ENCODE results near the gene KCNJ3. TPM values are rescaled to one million over a fixed set of nuclear protein-coding genes. Genes with fewer than 3 reads are reported as not detected.

KCNJ3 gene
- total and polyA plus RNA-seq, 7 experiments from 2014 or later: not detected

- no peak overlapping the region for H3K27ac Mint-ChIP-seq
- H3K9me3 Mint-ChIP-seq: no peaks in the 10 kb centered on the region
- Histone ChIP-seq H3K4me3 (ENCODE audit: low read length) (no peak overlapping the region), H3K9me3 (ENCODE audit: control insufficient read depth in 2 of 3, low read length in 3 of 3) (no peaks in the 10 kb centered on the region), H3K4me1 (ENCODE audit: control insufficient read depth in 2 of 2, insufficient read depth in 2 of 2, low read length in 2 of 2) (no peaks in the 10 kb centered on the region), H3K27me3 (ENCODE audit: control insufficient read depth in 2 of 2, insufficient read depth in 2 of 2, low read length in 2 of 2) (no peaks in the 10 kb centered on the region), H3K36me3 (ENCODE audit: control insufficient read depth in 2 of 3, insufficient read depth in 3 of 3, low read length in 3 of 3) (no peaks in the 10 kb centered on the region), H3K27ac (ENCODE audit: low read depth, low read length) (no peak overlapping the region)
- intact Hi-C loops (cut with micrococcal nuclease): no loop called here
- no peaks in the 10 kb centered on the region for H3K27me3 Mint-ChIP-seq
- no peaks in the 10 kb centered on the region for H3K36me3 Mint-ChIP-seq
- H3K4me1 Mint-ChIP-seq: no peaks in the 10 kb centered on the region
- ATAC-seq (no peak), DNase-seq (no peak)
- CTCF ChIA-PET: no interaction called here
- POLR2A ChIA-PET: no interaction called here
- H3K4me3 Mint-ChIP-seq: no peak overlapping the region
These were observed 128.8 kb downstream of the KCNJ3 start for GRCh38 chr2:154827286-154827685.

GRCh38 chr2:154832711-154833110 lies 134.2 kb downstream of the KCNJ3 start:
- DNase-seq: no peak
- CTCF ChIA-PET: no interaction called here
- intact Hi-C loops (cut with micrococcal nuclease): no loop called here
- no peak overlapping the region for H3K27ac Mint-ChIP-seq
- no peaks in the 10 kb centered on the region for H3K4me1 Mint-ChIP-seq
- no peaks in the 10 kb centered on the region for H3K36me3 Mint-ChIP-seq
- H3K27me3 Mint-ChIP-seq: no peaks in the 10 kb centered on the region
- Histone ChIP-seq H3K4me3 (ENCODE audit: low read length) (no peak overlapping the region), H3K36me3 (ENCODE audit: control insufficient read depth in 2 of 3, insufficient read depth in 3 of 3, low read length in 3 of 3) (no peaks in the 10 kb centered on the region), H3K9me3 (ENCODE audit: control insufficient read depth in 2 of 3, low read length in 3 of 3) (no peaks in the 10 kb centered on the region), H3K4me1 (ENCODE audit: control insufficient read depth in 2 of 2, insufficient read depth in 2 of 2, low read length in 2 of 2) (no peaks in the 10 kb centered on the region), H3K27me3 (ENCODE audit: control insufficient read depth in 2 of 2, insufficient read depth in 2 of 2, low read length in 2 of 2) (no peaks in the 10 kb centered on the region), H3K27ac (ENCODE audit: low read depth, low read length) (no peak overlapping the region)
- no peak for ATAC-seq
- H3K9me3 Mint-ChIP-seq: peaks cover 0 to 3% (median 0%) of the 10 kb centered on the region in 11 donors
- H3K4me3 Mint-ChIP-seq: no peak overlapping the region
- POLR2A ChIA-PET: interaction anchor here (0.6 kb wide), 1 partner anchor 13 kb away, joined by 3 read pairs; no protein-coding TSS in a partner anchor

GRCh38 chr2:154836632-154837031 lies 138.1 kb downstream of the KCNJ3 start:
- H3K27ac Mint-ChIP-seq: no peak overlapping the region
- no peaks in the 10 kb centered on the region for H3K4me1 Mint-ChIP-seq
- peaks cover 0 to 15% (median 3%) of the 10 kb centered on the region in 11 donors for H3K9me3 Mint-ChIP-seq
- intact Hi-C loops (cut with micrococcal nuclease): no loop called here
- H3K4me1 ChIP-seq (ENCODE audit: control insufficient read depth in 2 of 2, insufficient read depth in 2 of 2, low read length in 2 of 2): no peaks in the 10 kb centered on the region
- ChIA-PET CTCF (no interaction called here), POLR2A (no interaction called here)
- H3K27ac ChIP-seq (ENCODE audit: low read depth, low read length): no peak overlapping the region
- no peaks in the 10 kb centered on the region for H3K27me3 Mint-ChIP-seq
- DNase-seq: no peak
- no peak for ATAC-seq
- no peaks in the 10 kb centered on the region for H3K36me3 ChIP-seq (ENCODE audit: control insufficient read depth in 2 of 3, insufficient read depth in 3 of 3, low read length in 3 of 3)
- no peaks in the 10 kb centered on the region for H3K27me3 ChIP-seq (ENCODE audit: control insufficient read depth in 2 of 2, insufficient read depth in 2 of 2, low read length in 2 of 2)
- H3K4me3 ChIP-seq (ENCODE audit: low read length): no peak overlapping the region
- no peaks in the 10 kb centered on the region for H3K9me3 ChIP-seq (ENCODE audit: control insufficient read depth in 2 of 3, low read length in 3 of 3)
- H3K36me3 Mint-ChIP-seq: no peaks in the 10 kb centered on the region
- H3K4me3 Mint-ChIP-seq: no peak overlapping the region

- no peak for ATAC-seq
- no peak overlapping the region for H3K27ac Mint-ChIP-seq
- Histone ChIP-seq H3K36me3 (ENCODE audit: control insufficient read depth in 2 of 3, insufficient read depth in 3 of 3, low read length in 3 of 3) (no peaks in the 10 kb centered on the region), H3K27ac (ENCODE audit: low read depth, low read length) (no peak overlapping the region), H3K4me3 (ENCODE audit: low read length) (no peak overlapping the region), H3K4me1 (ENCODE audit: control insufficient read depth in 2 of 2, insufficient read depth in 2 of 2, low read length in 2 of 2) (no peaks in the 10 kb centered on the region), H3K9me3 (ENCODE audit: control insufficient read depth in 2 of 3, low read length in 3 of 3) (no peaks in the 10 kb centered on the region), H3K27me3 (ENCODE audit: control insufficient read depth in 2 of 2, insufficient read depth in 2 of 2, low read length in 2 of 2) (no peaks in the 10 kb centered on the region)
- H3K4me1 Mint-ChIP-seq: no peaks in the 10 kb centered on the region
- H3K9me3 Mint-ChIP-seq: peaks cover 0 to 19% (median 6%) of the 10 kb centered on the region in 11 donors
- POLR2A ChIA-PET: no interaction called here
- intact Hi-C loops (cut with micrococcal nuclease): no loop called here
- no peaks in the 10 kb centered on the region for H3K36me3 Mint-ChIP-seq
- no peak for DNase-seq
- CTCF ChIA-PET: no interaction called here
- no peak overlapping the region for H3K4me3 Mint-ChIP-seq
- no peaks in the 10 kb centered on the region for H3K27me3 Mint-ChIP-seq
These were observed 138.5 kb downstream of the KCNJ3 start for GRCh38 chr2:154837035-154837434.

GRCh38 chr2:154844513-154844912 lies 146.0 kb downstream of the KCNJ3 start:
- DNase-seq (no peak), ATAC-seq (no peak)
- H3K27me3 ChIP-seq (ENCODE audit: control insufficient read depth in 2 of 2, insufficient read depth in 2 of 2, low read length in 2 of 2): no peaks in the 10 kb centered on the region
- CTCF ChIA-PET: no interaction called here
- no peaks in the 10 kb centered on the region for H3K27me3 Mint-ChIP-seq
- H3K4me1 Mint-ChIP-seq: no peaks in the 10 kb centered on the region
- no peaks in the 10 kb centered on the region for H3K36me3 Mint-ChIP-seq
- intact Hi-C loops (cut with micrococcal nuclease): no loop called here
- H3K4me3 ChIP-seq (ENCODE audit: low read length): no peak overlapping the region
- no peaks in the 10 kb centered on the region for H3K36me3 ChIP-seq (ENCODE audit: control insufficient read depth in 2 of 3, insufficient read depth in 3 of 3, low read length in 3 of 3)
- H3K9me3 ChIP-seq (ENCODE audit: control insufficient read depth in 2 of 3, low read length in 3 of 3): no peaks in the 10 kb centered on the region
- no peak overlapping the region for H3K27ac ChIP-seq (ENCODE audit: low read depth, low read length)
- H3K4me3 Mint-ChIP-seq: no peak overlapping the region
- POLR2A ChIA-PET: no interaction called here
- H3K27ac Mint-ChIP-seq: no peak overlapping the region
- H3K9me3 Mint-ChIP-seq: peaks cover 0 to 13% (median 4%) of the 10 kb centered on the region in 11 donors
- H3K4me1 ChIP-seq (ENCODE audit: control insufficient read depth in 2 of 2, insufficient read depth in 2 of 2, low read length in 2 of 2): no peaks in the 10 kb centered on the region

- no peak overlapping the region for H3K4me3 ChIP-seq (ENCODE audit: low read length)
- H3K4me1 ChIP-seq (ENCODE audit: control insufficient read depth in 2 of 2, insufficient read depth in 2 of 2, low read length in 2 of 2): no peaks in the 10 kb centered on the region
- H3K27me3 ChIP-seq (ENCODE audit: control insufficient read depth in 2 of 2, insufficient read depth in 2 of 2, low read length in 2 of 2): no peaks in the 10 kb centered on the region
- Mint-ChIP-seq H3K4me1 (no peaks in the 10 kb centered on the region), H3K27me3 (no peaks in the 10 kb centered on the region), H3K27ac (no peak overlapping the region), H3K36me3 (no peaks in the 10 kb centered on the region), H3K9me3 (peaks cover 0 to 10% (median 1%) of the 10 kb centered on the region in 11 donors), H3K4me3 (no peak overlapping the region)
- intact Hi-C loops (cut with micrococcal nuclease): no loop called here
- H3K27ac ChIP-seq (ENCODE audit: low read depth, low read length): no peak overlapping the region
- H3K9me3 ChIP-seq (ENCODE audit: control insufficient read depth in 2 of 3, low read length in 3 of 3): no peaks in the 10 kb centered on the region
- ATAC-seq: no peak
- no peaks in the 10 kb centered on the region for H3K36me3 ChIP-seq (ENCODE audit: control insufficient read depth in 2 of 3, insufficient read depth in 3 of 3, low read length in 3 of 3)
- ChIA-PET POLR2A (no interaction called here), CTCF (no interaction called here)
- no peak for DNase-seq
These were observed 148.3 kb downstream of the KCNJ3 start for GRCh38 chr2:154846842-154847241.

GRCh38 chr2:154849482-154849881 lies 151.0 kb downstream of the KCNJ3 start:
- Histone ChIP-seq H3K9me3 (ENCODE audit: control insufficient read depth in 2 of 3, low read length in 3 of 3) (no peaks in the 10 kb centered on the region), H3K27ac (ENCODE audit: low read depth, low read length) (no peak overlapping the region), H3K4me3 (ENCODE audit: low read length) (no peak overlapping the region), H3K27me3 (ENCODE audit: control insufficient read depth in 2 of 2, insufficient read depth in 2 of 2, low read length in 2 of 2) (no peaks in the 10 kb centered on the region), H3K4me1 (ENCODE audit: control insufficient read depth in 2 of 2, insufficient read depth in 2 of 2, low read length in 2 of 2) (no peaks in the 10 kb centered on the region), H3K36me3 (ENCODE audit: control insufficient read depth in 2 of 3, insufficient read depth in 3 of 3, low read length in 3 of 3) (no peaks in the 10 kb centered on the region)
- no peak overlapping the region for H3K4me3 Mint-ChIP-seq
- peaks cover 0 to 4% (median 0%) of the 10 kb centered on the region in 11 donors for H3K9me3 Mint-ChIP-seq
- no peaks in the 10 kb centered on the region for H3K27me3 Mint-ChIP-seq
- no peaks in the 10 kb centered on the region for H3K36me3 Mint-ChIP-seq
- intact Hi-C loops (cut with micrococcal nuclease): no loop called here
- CTCF ChIA-PET: no interaction called here
- H3K4me1 Mint-ChIP-seq: no peaks in the 10 kb centered on the region
- DNase-seq: no peak
- H3K27ac Mint-ChIP-seq: no peak overlapping the region
- POLR2A ChIA-PET: no interaction called here
- ATAC-seq: no peak

Data from naive thymus-derived CD4-positive, alpha-beta T cell (primary cell).